A549 (cell line): ENCODE data around the gene ZNF165. TPM values are rescaled to one million over a fixed set of nuclear protein-coding genes. Genes with fewer than 3 reads are reported as not detected.

Experiments used
- ATAC-seq, 2 experiments: fragments of 200-7000 bp in 1 of 2; fragments of >200 bp in 1 of 2; cut with Nextera tagmentation in 1 of 2; cut with Tn5 transposase in 1 of 2; 3 replicates each; pipeline versions ENCODE4 v1.8.0 to v1.9.1; 2018 to 2020; ENCODE audit warnings: mild to moderate bottlenecking in 1 of 2, moderate library complexity in 1 of 2
- CTCF ChIA-PET: fragments of 300-600 bp; sonication (Branson Sonifier 250); formaldehyde crosslinking; extraction: SDS; loops from one replicate; lab custom pipeline; 2021; ENCODE audit warnings: antibody characterized with exemption, inconsistent platforms; lab: Yijun Ruan, JAX
- POLR2A ChIA-PET: fragments of 350-600 bp; formaldehyde crosslinking; extraction: SDS; loops from one replicate; lab custom pipeline; 2021; ENCODE audit warnings: antibody characterized with exemption, inconsistent platforms; lab: Yijun Ruan, JAX
- DNase-seq, 2 experiments: peaks; one replicate each; pipeline versions ENCODE4 v3.0.0 to v3.0.0-alpha.2; 2011 to 2016; ENCODE audit warnings: low read depth in 1 of 2, low spot score in 1 of 2
- FAIRE-seq: peaks from 2 replicates; lab custom pipeline; 2011; peaks lifted over from hg19 to GRCh38; lab: Jason Lieb, UNC
- H3K27ac ChIP-seq, 2 experiments: fragments of >200 bp; sonication (Bioruptor Twin); formaldehyde crosslinking; 3 replicates each; pipeline ENCODE4 v1.5.1; 2016 to 2017
- H3K4me1 ChIP-seq: fragments of >200 bp; sonication (Bioruptor Twin); formaldehyde crosslinking; 3 replicates; pipeline ENCODE4 v1.6.1; 2016
- H3K4me2 ChIP-seq: fragments of >200 bp; sonication (Bioruptor Twin); formaldehyde crosslinking; 3 replicates; pipeline ENCODE4 v1.6.1; 2016
- H3K4me3 ChIP-seq: fragments of >200 bp; sonication (Bioruptor Twin); formaldehyde crosslinking; 3 replicates; pipeline ENCODE4 v1.5.1; 2016
- H3K9me3 ChIP-seq: fragments of >200 bp; sonication (Bioruptor Twin); formaldehyde crosslinking; 3 replicates; pipeline ENCODE4 v1.6.1; 2016
- ATOH8 ChIP-seq: fragments of 250-450 bp; sonication (Bioruptor Pico); IDR thresholded peaks from 2 replicates; pipeline ENCODE4 v1.5.0; 2020; ENCODE audit warnings: low read depth, mild to moderate bottlenecking, moderate library complexity
- BCL3 ChIP-seq: fragments of >200 bp; sonication (Bioruptor Twin); formaldehyde crosslinking; IDR thresholded peaks from 3 replicates; pipeline ENCODE4 v1.6.1; 2016
- BHLHE40 ChIP-seq: IDR thresholded peaks from 2 replicates; pipeline ENCODE4 v1.6.1; 2012; ENCODE audit warnings: low read depth, low read length, inconsistent platforms
- CBX2 ChIP-seq: fragments of 200-600 bp; sonication (generic); IDR thresholded peaks from 2 replicates; pipeline ENCODE4 v1.6.1; 2016; ENCODE audit warnings: low read depth, mild to moderate bottlenecking, borderline replicate concordance
- EHMT2 ChIP-seq: fragments of 200-600 bp; sonication (generic); IDR thresholded peaks from 2 replicates; pipeline ENCODE4 v1.6.1; 2016; ENCODE audit warnings: antibody characterized with exemption, low read depth, mild to moderate bottlenecking, moderate library complexity
- ELK1 ChIP-seq: fragments of 150-350 bp; IDR thresholded peaks from 2 replicates; pipeline ENCODE4 v1.6.1; 2014; ENCODE audit warnings: low read depth, mild to moderate bottlenecking, low read length
- EP300 ChIP-seq, 2 experiments: fragments of >200 bp; sonication (Bioruptor Twin); formaldehyde crosslinking; IDR thresholded peaks; 2 replicates in 1 of 2; 3 replicates in 1 of 2; pipeline ENCODE4 v1.6.1; 2016 to 2017
- ESRRA ChIP-seq: fragments of 150-350 bp; IDR thresholded peaks from 2 replicates; pipeline ENCODE4 v1.6.1; 2014; ENCODE audit warnings: mild to moderate bottlenecking, low read length, borderline replicate concordance
- FOSB ChIP-seq: fragments of 250-450 bp; sonication (Bioruptor Pico); IDR thresholded peaks from 2 replicates; pipeline ENCODE4 v1.5.0; 2020; ENCODE audit warnings: mild to moderate bottlenecking, moderate library complexity
- FOSL2 ChIP-seq, 2 experiments: fragments of 450-650 bp in 1 of 2; fragments of >200 bp in 1 of 2; sonication (Bioruptor Twin) in 1 of 2; formaldehyde crosslinking; IDR thresholded peaks; 2 replicates each; pipeline versions ENCODE4 v1.5.0 to v1.6.1; 2016 to 2020; ENCODE audit warnings: mild to moderate bottlenecking in 1 of 2, moderate library complexity in 1 of 2
- HEYL ChIP-seq: fragments of 250-450 bp; sonication (Bioruptor Pico); IDR thresholded peaks from 2 replicates; pipeline ENCODE4 v1.8.0; 2021; ENCODE audit warnings: mild to moderate bottlenecking, moderate library complexity
- JUN ChIP-seq, 2 experiments: fragments of >200 bp; sonication (Bioruptor Twin); formaldehyde crosslinking; IDR thresholded peaks; 2 replicates in 1 of 2; 3 replicates in 1 of 2; pipeline ENCODE4 v1.6.1; 2016 to 2017
- MAX ChIP-seq: IDR thresholded peaks from 2 replicates; pipeline ENCODE4 v1.6.1; 2012
- MYC ChIP-seq: IDR thresholded peaks from 2 replicates; pipeline ENCODE4 v1.6.1; 2012; ENCODE audit warnings: mild to moderate bottlenecking, inconsistent platforms, low read length, improper control_type of control experiment, borderline replicate concordance
- PBX3 ChIP-seq: IDR thresholded peaks from 2 replicates; pipeline ENCODE4 v1.6.1; 2012
- POLR2A ChIP-seq: IDR thresholded peaks from 2 replicates; pipeline ENCODE4 v1.6.1; 2012; ENCODE audit warnings: mild to moderate bottlenecking, low read length
- POLR2AphosphoS2 ChIP-seq: conservative IDR thresholded peaks from 2 replicates; pipeline ENCODE4 v1.6.1; 2012; ENCODE audit warnings: low read length, improper control_type of control experiment, inconsistent platforms
- RAD21 ChIP-seq, 2 experiments: fragments of >200 bp in 1 of 2; sonication (Bioruptor Twin) in 1 of 2; formaldehyde crosslinking in 1 of 2; IDR thresholded peaks in 1 of 2; conservative IDR thresholded peaks in 1 of 2; 2 replicates in 1 of 2; 3 replicates in 1 of 2; pipeline ENCODE4 v1.6.1; 2012 to 2018; ENCODE audit warnings: inconsistent platforms in 1 of 2
- SREBF2 ChIP-seq: fragments of 450-650 bp; IDR thresholded peaks from 2 replicates; pipeline ENCODE4 v1.6.1; 2014; ENCODE audit warnings: mild to moderate bottlenecking, moderate library complexity
- ZSCAN20 ChIP-seq: fragments of 250-450 bp; sonication (Bioruptor Pico); IDR thresholded peaks from 2 replicates; pipeline ENCODE4 v1.8.0; 2022; ENCODE audit warnings: mild to moderate bottlenecking, moderate library complexity
- WGBS: methylation state at CpG from one replicate; pipeline ENCODE4 v1.1.6; 2017; ENCODE audit errors: missing lambda C conversion rate; 5-methylcytosine and 5-hydroxymethylcytosine counted together
- polyA plus RNA-seq, 4 experiments: library from polyadenylated mRNA; depleted of rRNA in 3 of 4; stranded (reverse); fragments of >200 nt; fragmentation: RNase III in 1 of 4; extraction: RNeasy Plus Mini Kit Qiagen cat#74134 plus additional on column Dnase treatment in 1 of 4; gene quantifications; 2 replicates in 3 of 4; 3 replicates in 1 of 4; pipeline ENCODE4 v1.2.3, GENCODE V29; 2011 to 2017

Gene ZNF165
- polyA plus RNA-seq, 2 of the 4 experiments (the other 2 are of a cell fraction), result 0.72 to 0.76 TPM

GRCh38 chr6:28124350-28124970 is 44.1 kb downstream of the ZNF165 start, which contains the start of gene ZSCAN16:
ZSCAN16 (plus strand) TSS chr6:28124609; CDS start chr6:28125444, 835 bp downstream.
- DNase-seq (peak; percentile 67 to 86), FAIRE-seq (no peak), ATAC-seq (peak; percentile 99 to 100)
- Histone ChIP-seq H3K4me2 (peak within 1 kb of the TSS; percentile 77), H3K9me3 (no peaks in the 10 kb centered on the region), H3K27ac (peak within 1 kb of the TSS; percentile 72 to 90), H3K4me3 (peak within 1 kb of the TSS; percentile 55), H3K4me1 (peaks cover 8% of the 10 kb centered on the region; the same call in 1 of the 3 replicates)
- ChIA-PET CTCF (interaction anchor here (1.0 to 1.6 kb wide), 2 partner anchors 10 to 12 kb away, joined by 3 read pairs; no protein-coding TSS in a partner anchor), POLR2A (interaction anchor here (1.0 to 1.4 kb wide), 4 partner anchors 12 to 259 kb away, joined by 3 to 19 read pairs (median 7); partner anchors contain the start of gene ZKSCAN8)
- WGBS, result under 1% methylated on average over 11 of the region's 28 CpGs
- 0 out of 2 replicates have a peak, but pooled peaks have one; percentile 12 for TF ChIP-seq MAX
- peak; percentile 65 to 74 for TF ChIP-seq JUN (IDR thresholded peaks at IDR 0.05)
- peak; percentile 36; the same call in 1 of the 2 replicates for TF ChIP-seq PBX3
- 0 out of 2 replicates have a peak, but pooled peaks have one; percentile 41 for TF ChIP-seq POLR2A
- no peak for TF ChIP-seq FOSB (CRISPR knock-in tag)
- TF ChIP-seq EHMT2, result no peak
- TF ChIP-seq ATOH8 (CRISPR knock-in tag), result no peak
- 0 out of 3 replicates have a peak, but pooled peaks have one; percentile 47 for TF ChIP-seq BCL3
- no peak for TF ChIP-seq RAD21 (conservative IDR thresholded peaks at IDR 0.05 in 1 of 2, IDR thresholded peaks at IDR 0.05 in 1 of 2)

GRCh38 chr6:28124971-28125353 is 44.6 kb downstream of the ZNF165 start:
- Histone ChIP-seq H3K9me3 (no peaks in the 10 kb centered on the region), H3K27ac (peak overlapping the region; percentile 72 to 90), H3K4me3 (peak overlapping the region; percentile 55), H3K4me2 (peak overlapping the region; percentile 77), H3K4me1 (peaks cover 8% of the 10 kb centered on the region; the same call in 1 of the 3 replicates)
- no peak for FAIRE-seq
- WGBS, result under 1% methylated on average over 6 of the region's 6 CpGs
- peak in 1 of 2 experiments; percentile 23; a peak in 2 of 6 replicates for ATAC-seq
- TF ChIP-seq HEYL (no peak), ESRRA (no peak), BHLHE40 (no peak), POLR2AphosphoS2 (no peak), POLR2A (no peak), ATOH8 (CRISPR knock-in tag) (no peak), SREBF2 (no peak)
- DNase-seq, result no peak
- ChIA-PET CTCF (interaction anchor here (1.0 to 1.6 kb wide), 2 partner anchors 10 to 12 kb away, joined by 3 read pairs; no protein-coding TSS in a partner anchor), POLR2A (interaction anchor here (1.0 to 1.4 kb wide), 4 partner anchors 11 to 258 kb away, joined by 3 to 19 read pairs (median 7); partner anchors contain the start of gene ZKSCAN8)

GRCh38 chr6:28125401-28125800 is 45.0 kb downstream of the ZNF165 start:
- H3K27ac ChIP-seq, result no peak overlapping the region
- no peak overlapping the region; the same call in 1 of the 3 replicates for H3K4me3 ChIP-seq
- ChIA-PET POLR2A (interaction anchor here (1.4 kb wide), 2 partner anchors 11 to 20 kb away, joined by 3 to 9 read pairs; no protein-coding TSS in a partner anchor), CTCF (interaction anchor here (1.0 to 1.6 kb wide), 2 partner anchors 9 to 12 kb away, joined by 3 read pairs; no protein-coding TSS in a partner anchor)
- 69% methylated on average over 3 of the region's 4 CpGs for WGBS
- ATAC-seq (no peak), FAIRE-seq (no peak), DNase-seq (no peak)
- H3K4me1 ChIP-seq, result peaks cover 8% of the 10 kb centered on the region; the same call in 1 of the 3 replicates
- no peaks in the 10 kb centered on the region for H3K9me3 ChIP-seq
- TF ChIP-seq ELK1 (no peak), BCL3 (no peak), EP300 (IDR thresholded peaks at IDR 0.05) (no peak), MYC (no peak), PBX3 (no peak), ZSCAN20 (CRISPR knock-in tag) (no peak), CBX2 (no peak), FOSL2 (IDR thresholded peaks at IDR 0.05) (no peak), FOSL2 (CRISPR knock-in tag; IDR thresholded peaks at IDR 0.05) (no peak)
- H3K4me2 ChIP-seq, result peak overlapping the region; percentile 77
